Activated effector memory CD4-positive, alpha-beta T cell treated with anti-CD3 and anti-CD28 coated beads, Interleukin-2, amount 50 U/mL, for 16 hours (primary cell): Measurements from ENCODE around the gene FAM163B.
A peak's percentile ranks its signal among the peaks of the same experiment; 100 is the strongest.
"Not testable (repeated sequence)": the region's sequence is repeated elsewhere in the genome, so short reads cannot be mapped to it uniquely, and the experiment has no call there.

Experiments
- DNase-seq: peaks from one replicate; pipeline ENCODE4 v3.0.0-alpha.2; 2020

The FAM163B gene

GRCh38 chr9:133639613-133640012, 30.4 kb upstream of the FAM163B start:
- DNase-seq, result no peak

- DNase-seq, result no peak
These were observed 29.5 kb upstream of the FAM163B start for GRCh38 chr9:133638711-133639110.

- DNase-seq, result no peak
These were observed 28.9 kb upstream of the FAM163B start for GRCh38 chr9:133638076-133638475.

- DNase-seq, result no peak
These were observed 28.4 kb upstream of the FAM163B start for GRCh38 chr9:133637451-133638055.

- no peak for DNase-seq
These were observed 27.7 kb upstream of the FAM163B start for GRCh38 chr9:133636902-133637301.

- no peak for DNase-seq
These were observed 26.6 kb upstream of the FAM163B start, which contains the start of gene DBH for GRCh38 chr9:133635533-133636531. DBH (plus strand) TSS chr9:133636363; CDS start chr9:133636372, 9 bp downstream.

- no peak for DNase-seq
These were observed 25.9 kb upstream of the FAM163B start for GRCh38 chr9:133635098-133635497.

GRCh38 chr9:133634081-133634691, 25.0 kb upstream of the FAM163B start:
- DNase-seq, result no peak

GRCh38 chr9:133633681-133634080, 24.5 kb upstream of the FAM163B start:
- no peak for DNase-seq

- no peak for DNase-seq
These were observed 23.9 kb upstream of the FAM163B start for GRCh38 chr9:133632806-133633680.

- no peak for DNase-seq
These were observed 21.9 kb upstream of the FAM163B start for GRCh38 chr9:133631111-133631510.

GRCh38 chr9:133629221-133630110, 20.3 kb upstream of the FAM163B start:
- DNase-seq, result no peak

- no peak for DNase-seq
These were observed 19.6 kb upstream of the FAM163B start for GRCh38 chr9:133628766-133629165.

GRCh38 chr9:133627341-133627740, 18.2 kb upstream of the FAM163B start:
- DNase-seq, result no peak

GRCh38 chr9:133626008-133626407, 16.8 kb upstream of the FAM163B start:
- DNase-seq, result not testable (repeated sequence)

- DNase-seq, result no peak
These were observed 13.4 kb upstream of the FAM163B start for GRCh38 chr9:133622555-133622954.

- DNase-seq, result no peak
These were observed 12.6 kb upstream of the FAM163B start for GRCh38 chr9:133621725-133622267.

- peak; percentile 79 for DNase-seq
These were observed 10.6 kb upstream of the FAM163B start for GRCh38 chr9:133619791-133620190.

- no peak for DNase-seq
These were observed 9.5 kb upstream of the FAM163B start for GRCh38 chr9:133618726-133619125.

- no peak for DNase-seq
These were observed 7.6 kb upstream of the FAM163B start for GRCh38 chr9:133616643-133617405.
